NOMO-1 treated with DMSO at 0.1 percent for 48 hours (cell line): Measurements from ENCODE around the gene CCNH.
A peak's percentile ranks its signal among the peaks of the same experiment; 100 is the strongest.

Experiments
- DNase-seq: peaks from one replicate; lab custom pipeline; 2025; ENCODE audit not compliant: unreplicated experiment; lab: John Stamatoyannopoulos, UW

The CCNH gene

DNA sequence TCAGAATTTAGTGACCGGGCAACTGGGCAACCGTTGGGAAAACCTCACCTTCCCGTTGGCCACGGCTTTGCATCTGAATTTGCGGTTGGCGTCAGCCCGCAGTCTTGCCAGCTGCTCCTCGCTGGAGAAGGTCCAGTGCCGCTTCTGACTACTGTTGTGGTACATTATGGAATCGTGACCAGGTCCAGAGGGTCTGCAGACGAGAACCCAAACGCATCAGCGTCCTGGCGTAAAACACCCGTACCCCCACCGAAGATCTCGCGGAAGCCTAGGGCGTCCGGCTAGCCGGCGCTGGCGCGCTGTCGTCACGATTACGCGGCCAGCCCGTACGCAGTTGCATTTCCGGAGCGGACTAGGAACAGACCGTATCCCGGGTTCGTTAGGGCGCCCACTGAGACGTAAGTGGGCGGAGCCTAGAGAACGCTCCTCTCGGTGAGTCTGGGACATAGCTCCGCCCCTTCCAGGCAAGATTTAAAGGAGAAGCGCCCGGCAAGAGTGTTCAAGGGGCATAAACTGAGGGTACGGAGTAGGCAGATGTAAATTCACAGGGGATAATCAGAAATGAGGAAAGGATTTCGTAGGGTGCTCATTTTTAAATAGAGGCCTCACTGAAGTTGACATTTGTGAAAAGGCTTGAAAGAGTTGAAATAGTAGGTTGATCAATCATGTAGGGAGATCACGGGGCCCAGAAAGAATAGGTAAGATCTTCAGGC lies at the start of gene CCNH:
Gene CCNH, minus strand, starts transcription at position 301 of the 713 bp plus-strand sequence. Its CDS starts 136 bp downstream, at position 165.
- DNase-seq: peak; percentile 98

DNA sequence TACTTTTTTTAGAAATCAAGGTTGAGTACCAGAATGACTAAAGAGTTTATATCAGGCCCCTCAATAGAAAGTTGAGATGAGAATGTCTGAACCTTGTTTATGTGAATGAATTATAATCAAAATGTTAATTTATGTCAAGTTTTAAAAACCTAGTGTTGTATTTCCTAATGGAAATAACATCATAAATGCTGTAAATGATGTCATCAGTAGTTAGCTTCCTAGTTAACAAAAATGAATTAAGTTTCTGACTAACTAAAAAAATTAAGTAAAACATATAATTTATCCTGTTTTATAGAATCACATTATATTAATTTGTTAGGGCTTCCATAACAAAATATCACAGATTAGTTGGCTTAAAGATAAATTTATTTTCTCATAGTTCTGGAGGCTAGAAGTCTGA lies 45.0 kb upstream of the CCNH start:
- no peak for DNase-seq

DNA sequence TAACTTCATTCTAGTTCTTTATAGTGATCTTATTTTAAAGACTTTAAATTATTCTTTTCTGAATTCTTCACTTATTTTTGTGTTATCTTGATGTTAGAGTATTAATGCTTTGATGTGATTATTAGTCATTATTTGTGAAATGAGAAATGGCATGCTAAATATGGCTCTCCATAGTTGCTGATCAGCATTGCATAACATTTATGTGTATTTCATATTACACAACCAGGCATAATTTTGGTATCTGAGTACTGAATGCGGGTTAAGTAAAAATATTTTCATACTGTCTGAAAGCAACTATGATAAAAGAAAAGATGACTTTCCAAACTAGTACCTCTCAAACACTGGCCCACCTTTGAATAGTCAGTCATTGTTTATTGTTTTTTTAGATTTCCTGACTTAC lies 41.1 kb upstream of the CCNH start:
- DNase-seq: no peak

DNA sequence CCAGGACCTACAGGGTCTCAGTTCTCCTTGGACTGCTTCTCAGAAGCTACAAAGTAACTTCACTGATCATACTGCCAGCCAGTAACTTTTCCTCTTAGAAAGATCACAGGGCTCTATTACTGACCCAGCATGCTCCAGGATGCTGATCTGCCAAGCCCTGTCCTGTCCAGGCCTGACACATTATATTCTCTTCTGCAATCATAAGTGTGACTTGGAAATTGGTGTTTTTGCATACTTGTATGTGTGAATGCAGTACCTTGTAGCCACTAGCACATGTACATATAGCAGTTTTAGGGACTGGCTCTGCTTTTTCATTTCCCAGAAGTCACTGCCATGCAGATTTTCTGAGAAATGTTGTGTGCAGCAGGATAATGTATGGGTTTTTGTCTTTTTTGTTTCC lies 40.1 kb upstream of the CCNH start:
- DNase-seq: no peak

DNA sequence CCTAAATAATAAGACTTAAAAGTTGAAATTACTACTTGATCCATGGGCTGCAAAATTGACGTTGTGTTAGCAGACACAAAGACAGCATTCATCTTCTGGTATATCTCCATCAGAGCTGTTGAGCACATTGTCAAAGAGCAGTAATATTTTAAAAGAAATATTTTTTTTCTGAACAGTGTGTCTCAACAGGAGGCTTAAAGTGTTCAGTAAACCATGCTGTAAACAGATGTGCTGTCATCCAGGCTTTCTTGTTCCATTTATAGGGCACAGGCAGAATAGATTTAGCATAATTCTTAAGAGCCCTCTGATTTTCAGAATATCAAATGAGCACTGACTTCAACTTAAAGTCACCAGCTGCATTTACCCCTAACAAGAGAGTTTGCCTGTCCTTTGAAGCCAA lies 29.7 kb upstream of the CCNH start:
- no peak for DNase-seq

DNA sequence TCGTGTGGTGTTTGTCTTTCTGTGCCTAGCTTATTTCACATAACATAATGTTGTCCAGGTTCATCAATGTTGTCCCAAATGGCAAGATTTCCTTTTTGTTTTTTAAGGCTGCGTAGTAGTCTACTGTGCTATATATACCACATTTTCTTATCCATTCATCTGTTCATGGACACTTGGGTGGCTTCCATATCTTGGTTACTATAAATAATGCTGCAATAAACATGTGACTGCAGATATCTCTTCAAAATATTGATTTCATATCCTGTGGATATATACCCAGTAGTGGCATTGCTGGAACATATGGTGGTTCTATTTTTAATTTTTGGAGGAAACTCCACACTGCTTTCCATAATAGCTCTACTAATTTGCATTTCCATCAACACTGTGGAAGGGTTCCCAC lies 25.5 kb upstream of the CCNH start:
- DNase-seq: no peak

DNA sequence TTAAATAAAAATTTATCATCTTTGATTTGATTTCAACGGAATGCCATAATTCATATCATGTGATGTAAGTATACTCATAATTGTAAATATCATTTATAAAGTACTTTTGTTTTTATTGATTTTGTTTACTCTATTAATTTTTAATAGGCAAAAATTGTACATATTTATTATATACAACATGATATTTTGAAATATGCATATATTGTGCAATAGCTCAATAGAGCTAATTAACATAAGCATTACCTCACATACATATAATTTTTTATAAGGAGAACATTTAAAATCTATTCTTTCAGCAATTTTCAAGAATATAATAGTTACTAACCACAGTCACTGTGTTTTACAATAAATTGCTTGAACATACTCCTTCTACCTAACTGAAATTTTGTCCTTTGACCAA lies 25.0 kb upstream of the CCNH start:
- no peak for DNase-seq

DNA sequence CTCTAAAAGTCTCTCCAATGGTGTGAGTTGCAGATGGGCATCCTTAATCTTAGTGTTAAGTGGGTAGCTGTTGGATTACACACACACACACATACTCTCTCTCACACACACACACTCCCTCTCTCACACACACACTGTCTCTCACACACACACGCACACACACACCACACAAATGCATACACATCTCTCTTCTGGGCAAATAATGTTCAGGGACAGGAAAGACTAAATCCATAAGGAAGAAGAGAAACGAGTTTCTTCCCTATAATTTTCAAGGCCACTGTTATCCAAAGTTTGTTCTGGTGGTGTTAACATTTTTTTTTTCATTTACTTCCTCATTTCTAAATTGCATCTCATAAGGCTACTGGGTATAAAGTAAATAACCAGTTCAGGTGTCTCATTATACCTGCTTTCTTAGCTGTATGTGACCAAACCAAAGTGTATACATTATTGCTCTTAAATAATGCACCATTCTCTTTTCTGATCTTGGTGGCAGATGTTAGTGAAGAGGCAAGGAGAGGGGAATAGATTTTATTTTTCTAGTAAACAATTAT lies 22.5 kb upstream of the CCNH start:
- DNase-seq: no peak

DNA sequence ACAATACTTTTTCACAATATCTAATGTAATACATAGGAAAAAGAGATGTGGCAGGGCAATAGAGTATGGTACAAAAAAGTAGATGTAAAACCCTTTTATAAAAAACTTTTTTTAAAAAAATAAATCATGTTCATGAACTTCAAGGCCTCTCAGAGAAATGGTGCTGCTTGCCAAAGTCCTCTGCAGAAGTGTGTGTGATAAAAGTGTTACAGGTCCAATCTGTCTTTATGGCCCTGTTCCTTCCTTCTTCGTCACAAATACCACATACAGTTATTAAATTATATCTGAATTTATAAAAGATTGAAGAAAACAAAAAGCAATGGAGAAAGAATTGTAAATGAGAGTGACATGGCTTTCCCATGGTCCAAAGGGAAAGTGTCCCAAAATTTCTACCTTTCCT lies 21.7 kb upstream of the CCNH start:
- no peak for DNase-seq

DNA sequence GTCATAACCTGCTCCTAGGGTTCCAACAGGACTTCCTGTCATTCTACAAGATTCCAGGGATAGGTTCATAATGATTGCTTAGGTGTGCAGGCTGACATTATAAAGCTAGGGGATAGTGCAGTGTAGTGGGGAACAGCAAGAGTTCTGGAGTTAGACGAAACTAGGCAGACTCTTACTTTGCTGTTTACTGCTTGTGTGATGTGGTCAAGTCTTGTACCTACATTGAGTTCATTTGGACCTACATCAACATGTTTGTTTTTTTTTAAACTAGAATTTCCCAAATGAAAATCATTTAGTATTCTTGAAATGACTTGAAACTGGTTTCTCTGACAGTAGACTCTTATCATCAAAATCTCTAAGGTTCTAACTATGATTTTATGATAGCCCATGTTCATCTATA lies 21.2 kb upstream of the CCNH start:
- DNase-seq: no peak

DNA sequence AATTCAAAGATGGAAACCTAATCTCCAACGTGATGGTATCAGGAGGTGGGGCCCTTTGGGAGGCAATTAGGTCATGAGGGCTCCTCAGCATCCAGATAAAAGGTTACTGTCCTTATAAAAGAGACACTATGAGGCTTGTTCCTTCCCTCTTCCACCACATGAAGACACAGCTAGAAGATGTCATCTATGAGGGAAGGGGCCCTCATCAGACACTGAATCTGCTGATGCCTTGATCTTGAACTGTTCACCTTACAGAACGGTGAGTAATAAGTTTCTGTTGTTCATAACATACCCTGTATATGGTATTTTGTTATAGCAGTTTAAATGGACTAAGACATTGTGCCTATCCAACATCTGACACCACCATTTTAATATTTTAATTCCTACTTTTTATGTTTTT lies 19.7 kb upstream of the CCNH start:
- DNase-seq: no peak

DNA sequence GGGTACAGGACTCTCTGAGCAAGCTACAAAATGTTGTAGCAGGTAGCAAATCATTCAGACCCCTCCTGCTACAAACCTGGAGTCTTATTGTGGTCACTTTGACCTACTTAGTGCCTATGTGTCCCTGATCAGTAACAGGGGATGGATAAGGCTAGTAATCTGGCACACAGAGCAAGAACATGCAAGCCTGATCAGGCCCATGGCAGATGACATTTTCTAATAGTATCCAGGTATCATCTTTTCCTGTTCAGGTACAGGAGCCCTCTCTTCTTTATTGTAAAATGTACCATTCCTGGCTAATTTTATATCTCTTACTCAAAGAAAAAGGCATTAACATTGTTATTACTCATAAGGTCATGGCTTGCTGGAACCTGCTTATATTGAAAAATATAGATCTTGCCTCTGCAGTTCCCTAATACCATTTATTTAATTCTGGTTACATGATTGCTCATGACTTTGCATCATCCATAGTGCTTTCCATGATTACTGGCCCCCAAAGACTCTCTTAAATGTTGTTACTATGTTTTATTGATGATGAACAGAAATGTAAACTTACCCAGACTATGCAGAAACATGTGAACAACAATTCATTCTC lies 18.2 kb upstream of the CCNH start:
- no peak for DNase-seq

DNA sequence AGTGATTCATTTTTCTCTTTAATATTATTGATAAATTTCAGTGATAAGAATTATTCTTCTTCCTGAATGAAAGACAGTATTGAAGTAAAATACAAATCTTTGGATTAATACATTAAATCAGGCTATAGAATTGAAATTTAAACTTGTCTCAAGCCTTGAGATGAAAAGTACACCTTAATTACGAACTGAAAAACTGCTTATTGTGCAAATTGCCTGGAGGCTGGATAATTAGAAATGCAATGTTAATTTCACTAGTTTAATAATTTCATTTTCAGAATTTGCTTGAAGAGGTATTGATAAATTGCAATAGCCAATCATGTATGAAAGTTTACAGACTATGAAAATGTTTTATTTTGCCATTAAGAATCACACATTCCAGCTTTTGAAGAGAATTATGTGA lies 11.0 kb upstream of the CCNH start:
- DNase-seq: no peak

DNA sequence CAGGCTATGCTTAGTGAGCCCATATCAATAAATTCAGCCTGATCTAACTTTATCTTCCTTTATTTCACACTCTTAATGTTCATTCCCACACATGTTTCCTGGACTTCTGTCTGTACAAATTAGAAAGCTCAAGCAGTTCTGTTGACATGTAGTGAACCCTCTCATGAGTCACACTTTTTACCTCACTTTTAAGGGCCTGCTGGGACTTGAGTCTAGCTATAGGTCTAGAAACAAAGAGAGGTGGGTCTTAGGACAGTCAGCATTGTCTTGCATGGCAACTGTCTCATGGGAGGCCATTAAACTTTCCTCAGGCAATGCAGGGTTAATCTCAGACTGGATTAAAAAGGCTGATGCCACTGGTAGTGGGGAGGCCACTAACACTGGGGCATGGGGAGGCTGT lies 8.6 kb upstream of the CCNH start:
- no peak for DNase-seq

DNA sequence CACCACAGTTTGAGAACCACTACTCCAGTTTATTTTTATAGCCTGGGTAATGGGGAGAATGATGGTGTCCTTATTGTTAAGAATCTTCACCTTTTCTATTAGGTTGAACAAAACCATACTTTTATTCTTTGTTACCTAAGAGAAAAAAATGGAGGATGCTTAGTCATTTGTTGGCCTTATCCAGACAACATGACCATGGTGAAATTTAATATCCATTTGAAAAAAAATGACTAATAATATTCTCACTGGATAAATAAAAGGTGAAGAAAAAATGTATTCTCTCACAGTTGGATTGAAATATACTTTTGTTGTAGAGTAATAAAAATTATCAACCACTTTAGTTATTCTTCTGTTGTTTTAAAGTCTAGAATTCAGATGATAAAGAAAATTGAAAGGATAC lies 5.8 kb upstream of the CCNH start:
- DNase-seq: no peak

DNA sequence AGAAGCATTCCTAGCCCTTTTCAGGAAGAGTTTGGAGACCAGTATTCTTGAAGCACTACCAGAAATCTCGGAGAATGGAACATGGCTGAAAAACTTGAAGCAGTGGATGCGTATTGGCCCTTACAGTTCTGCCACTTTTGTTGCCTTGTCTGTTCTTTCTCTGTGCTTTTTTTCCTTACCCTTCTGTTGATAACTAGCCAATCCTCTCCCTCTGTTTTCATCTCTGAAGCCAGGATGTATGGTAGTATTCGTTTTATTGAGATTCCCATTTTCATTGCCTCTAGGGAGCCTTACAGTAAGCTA lies 564 bp upstream of the CCNH start:
- DNase-seq: no peak

DNA sequence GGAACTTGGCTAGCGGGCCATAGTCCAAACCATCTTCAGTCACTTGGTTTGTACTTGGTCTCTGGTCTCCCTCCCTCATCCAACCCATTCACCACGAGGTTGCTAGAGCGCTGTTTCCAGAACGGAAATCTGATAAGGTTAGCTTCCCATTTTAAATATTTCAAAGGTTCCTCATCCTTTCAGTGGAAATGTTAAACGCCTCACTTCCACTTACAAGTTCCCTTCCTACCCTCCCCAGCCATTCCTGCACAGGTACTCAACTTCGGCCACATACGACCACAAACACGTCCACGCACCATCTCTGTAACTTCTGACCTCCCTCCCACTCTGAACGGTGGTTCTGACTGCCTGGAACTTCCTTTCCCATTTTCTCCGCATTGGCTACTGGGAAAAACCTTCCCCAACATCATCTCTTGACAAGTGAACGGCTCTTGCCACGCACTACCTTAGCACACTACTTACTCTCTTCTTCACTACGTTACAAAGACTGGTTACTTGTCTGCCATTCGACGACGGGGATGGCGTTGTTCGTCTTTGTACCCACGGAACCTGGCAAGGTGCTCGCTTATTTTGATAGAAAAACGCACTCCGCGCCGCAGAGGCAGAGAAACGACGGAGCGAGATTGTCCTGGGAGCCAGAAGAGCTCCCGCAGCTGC lies 629 bp downstream of the CCNH start:
- peak; percentile 38 for DNase-seq

DNA sequence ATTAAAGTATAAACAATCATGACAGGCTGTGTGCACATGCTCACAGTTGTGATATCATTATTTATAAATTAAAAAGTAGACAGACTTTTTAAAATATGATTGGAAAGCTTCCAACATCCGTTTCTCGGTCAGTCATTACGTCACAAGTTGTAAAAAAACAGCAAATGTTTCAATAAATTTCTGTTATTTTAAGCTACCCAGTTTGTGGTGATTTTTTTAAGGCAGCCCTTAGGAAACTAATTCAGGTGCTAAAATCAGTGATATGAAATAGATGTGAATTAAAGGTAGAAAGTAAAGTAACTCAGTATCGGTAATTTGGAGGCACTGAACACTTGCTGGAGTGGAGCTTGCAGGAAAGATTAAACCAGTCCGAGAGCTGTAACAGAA lies 1.2 kb downstream of the CCNH start:
- DNase-seq: no peak

DNA sequence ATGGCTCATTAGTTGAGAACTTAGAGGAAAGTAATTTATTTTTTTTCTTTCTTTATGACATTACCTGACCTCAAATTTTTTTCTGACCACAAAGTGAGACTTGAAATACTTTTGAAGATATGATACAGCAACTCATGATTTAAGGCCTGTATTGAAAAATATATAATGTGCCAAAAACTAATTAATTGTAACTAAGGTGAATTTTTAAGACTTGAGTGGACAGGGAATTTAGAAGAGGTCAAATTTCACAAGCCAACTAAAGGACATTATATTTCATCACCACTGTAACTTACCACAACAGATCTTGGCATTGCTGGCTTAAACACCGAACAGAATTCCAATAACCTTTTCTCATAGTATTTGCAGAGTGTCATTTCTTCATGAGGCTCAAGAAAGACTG lies 1.8 kb downstream of the CCNH start:
- no peak for DNase-seq

DNA sequence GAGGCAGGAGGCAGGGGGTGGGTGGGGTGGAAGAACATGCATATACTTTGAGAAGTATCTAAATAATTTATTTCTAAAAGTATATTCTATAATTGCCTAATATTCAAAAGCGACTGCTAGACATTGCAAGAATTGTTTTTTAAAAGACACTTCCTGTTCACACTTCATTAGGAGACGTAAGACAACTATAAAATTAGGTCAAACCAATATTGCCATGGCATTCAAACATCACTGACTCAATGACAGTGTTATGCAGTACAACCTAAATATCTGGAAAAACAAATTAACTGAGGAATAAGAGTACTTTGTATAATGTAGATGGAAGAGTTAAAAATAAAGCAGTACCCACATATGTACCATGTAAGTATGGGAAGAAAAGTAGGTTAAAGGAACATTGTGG lies 4.5 kb downstream of the CCNH start:
- DNase-seq: no peak

DNA sequence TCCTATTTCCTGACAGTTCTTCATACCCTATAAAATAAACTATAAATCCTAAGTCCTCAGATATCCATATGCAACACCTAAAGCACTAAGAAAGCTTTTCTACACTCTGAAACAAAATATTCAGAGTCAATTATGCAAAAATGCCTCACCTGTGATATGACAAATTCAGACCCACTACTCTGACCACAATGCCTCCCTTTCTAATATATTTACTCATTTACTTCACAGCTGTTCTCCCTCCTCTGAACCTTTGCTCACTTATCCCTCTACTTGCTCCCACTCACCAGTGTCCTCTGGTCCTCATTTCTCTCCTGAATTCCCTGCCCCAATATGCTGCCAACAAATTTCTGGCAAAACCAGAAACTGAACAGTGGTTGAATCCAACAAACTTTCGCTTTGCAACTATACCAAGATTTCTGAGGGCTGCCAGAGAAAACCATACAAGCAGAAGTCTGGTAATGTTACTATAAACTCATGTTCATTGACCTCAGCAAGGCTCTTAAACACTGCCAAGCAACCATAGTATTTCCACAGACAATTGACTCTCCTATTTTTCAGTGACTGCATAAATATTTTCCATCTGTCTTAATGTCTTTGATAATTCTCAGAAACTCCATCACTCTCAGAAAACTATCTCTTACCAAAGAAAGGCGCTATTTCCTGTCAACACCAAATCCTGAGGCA lies 7.1 kb downstream of the CCNH start:
- DNase-seq: no peak

DNA sequence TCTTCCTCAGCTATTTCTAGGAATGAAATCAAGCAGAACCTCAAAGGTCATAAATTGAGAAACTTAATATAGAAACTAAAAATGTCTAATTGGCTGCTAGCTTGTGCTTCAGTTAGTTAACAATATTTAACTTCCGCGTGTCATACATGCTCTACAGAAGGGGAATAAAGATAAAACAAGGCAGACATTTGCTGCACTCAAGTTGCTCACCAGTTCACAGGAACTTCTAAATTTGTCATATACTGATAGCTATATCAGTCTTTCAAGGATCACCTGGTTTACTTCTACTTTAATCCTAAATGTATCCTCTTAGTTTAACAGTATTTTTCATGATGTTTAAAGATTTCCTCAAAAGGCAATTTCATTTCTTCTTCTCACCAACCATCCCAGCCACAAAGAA lies 8.4 kb downstream of the CCNH start:
- DNase-seq: no peak
